ENCODE measurements around the gene POLDIP3.

POLDIP3 gene

DNA sequence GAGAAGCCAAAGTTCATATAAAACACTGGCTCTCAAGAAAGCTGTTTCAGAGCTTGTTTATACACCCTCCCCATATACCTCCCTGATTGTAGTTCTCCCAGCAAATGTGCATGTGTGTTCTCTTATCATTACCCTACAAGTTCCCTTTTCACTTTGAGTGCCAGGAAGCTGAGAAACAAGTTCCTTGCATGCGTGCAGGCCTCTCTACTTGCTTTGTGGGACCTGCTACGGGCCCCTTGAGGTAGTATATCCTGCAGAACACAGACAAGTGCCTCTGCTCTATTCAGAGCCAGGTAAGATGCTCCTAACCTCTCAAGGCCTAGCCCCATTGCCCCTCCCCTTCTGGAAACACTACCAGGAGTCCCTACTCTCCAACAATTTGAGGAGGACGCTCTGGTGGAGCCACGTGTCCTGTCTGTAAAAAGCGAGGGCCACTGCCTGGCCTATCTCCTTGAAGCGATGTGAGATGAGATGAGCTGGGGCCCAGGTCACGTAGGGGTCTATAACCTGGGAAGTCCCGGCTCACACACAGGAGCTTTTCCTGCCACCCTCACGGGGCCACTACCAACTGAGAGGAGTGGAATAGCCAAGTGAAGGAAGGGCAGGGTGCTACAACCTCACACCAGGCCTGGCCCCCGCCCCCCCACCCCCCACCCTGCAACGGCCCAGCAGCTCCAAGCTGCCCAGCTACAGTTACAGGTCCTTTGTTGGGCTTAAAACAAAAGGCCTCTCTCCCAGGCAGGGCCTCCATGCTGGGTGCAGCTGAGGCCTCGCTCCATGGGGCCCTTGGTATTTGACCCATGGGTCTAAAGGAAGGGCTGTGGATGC is 28.3 kb upstream of the POLDIP3 start:
- DNase-seq (ENCODE audit: low read depth in 3 of 3) = no peak

DNA sequence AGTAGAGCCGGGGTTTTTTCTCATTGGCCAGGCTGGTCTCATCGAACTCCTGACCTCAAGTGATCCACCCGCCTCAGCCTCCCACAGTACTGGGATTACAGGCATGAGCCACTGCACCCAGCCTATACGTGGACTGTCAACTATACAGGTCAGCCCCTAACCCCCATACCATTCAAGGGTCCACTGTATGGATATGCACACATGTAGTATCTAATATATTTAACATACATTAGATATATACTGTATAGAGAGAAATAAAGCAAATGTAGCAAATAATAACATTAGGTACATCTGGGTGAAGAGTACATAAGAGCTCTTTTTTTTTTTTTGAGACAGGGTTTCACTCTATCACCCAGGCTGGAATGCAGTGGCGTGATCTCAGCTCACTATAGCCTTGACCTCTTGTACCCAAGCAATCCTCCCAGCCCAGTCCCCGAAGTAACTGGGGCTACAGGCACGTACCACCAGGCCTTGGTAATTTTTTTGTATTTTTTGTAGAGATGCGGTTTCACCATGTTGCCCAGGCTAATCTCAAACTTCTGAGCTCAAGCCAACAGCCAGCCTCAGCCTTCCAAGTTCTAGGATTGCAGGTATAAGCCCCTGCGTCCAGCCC is 27.2 kb upstream of the POLDIP3 start:
- DNase-seq (ENCODE audit: low read depth in 3 of 3) = no peak

DNA sequence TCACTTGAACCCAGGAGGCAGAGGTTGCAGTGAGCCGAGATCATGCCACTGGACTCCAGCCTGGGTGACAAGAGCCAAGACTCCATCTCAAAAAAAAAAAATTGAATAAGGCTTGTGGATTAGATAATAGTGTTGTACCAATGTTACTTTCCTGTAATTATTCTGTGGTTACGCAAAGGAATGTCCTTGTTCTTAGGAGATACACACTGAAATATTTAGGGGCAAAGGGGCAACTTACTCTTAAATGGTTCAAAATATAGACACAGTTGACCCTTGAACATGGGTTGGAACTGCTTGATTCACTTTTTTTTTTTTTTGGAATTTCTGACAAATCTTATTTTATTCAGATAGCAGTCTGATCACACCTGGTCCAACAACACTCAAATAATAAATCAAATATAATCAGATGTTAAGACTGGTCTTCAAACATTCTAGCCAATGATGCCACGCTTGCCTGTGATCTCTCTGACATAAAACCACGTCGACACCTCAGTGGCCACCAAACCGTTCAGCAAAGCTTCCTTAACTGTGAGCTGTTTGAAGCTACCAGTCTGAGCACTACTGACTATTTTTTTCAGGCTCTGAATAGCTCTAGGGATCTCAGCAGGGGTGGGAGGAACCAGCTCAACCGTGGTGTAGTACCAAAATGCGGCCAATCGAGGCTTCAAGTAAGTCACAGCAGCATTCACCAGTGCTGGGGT is 25.0 kb upstream of the POLDIP3 start:
- DNase-seq (ENCODE audit: low read depth in 3 of 3) = no peak

DNA sequence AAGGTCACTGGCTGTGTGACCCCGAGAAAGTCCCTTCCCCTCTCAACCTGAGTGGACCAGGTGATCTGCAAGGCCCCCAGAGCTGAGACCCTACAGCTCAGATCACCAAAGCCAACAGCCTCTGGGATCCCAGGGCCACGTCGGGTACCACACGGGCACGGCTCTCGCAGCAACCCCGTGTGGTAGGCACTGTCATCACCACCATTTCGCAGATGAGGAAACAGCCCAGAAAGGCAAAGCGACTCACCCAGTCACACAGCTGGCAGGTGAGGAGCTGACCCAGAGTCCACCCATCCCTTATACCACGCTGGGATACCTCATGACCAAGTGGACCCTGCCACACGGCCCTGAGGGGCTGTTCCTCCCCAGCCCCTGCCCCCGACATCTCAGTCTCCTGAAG is 22.9 kb upstream of the POLDIP3 start:
- no peak for DNase-seq (ENCODE audit: low read depth in 3 of 3)

DNA sequence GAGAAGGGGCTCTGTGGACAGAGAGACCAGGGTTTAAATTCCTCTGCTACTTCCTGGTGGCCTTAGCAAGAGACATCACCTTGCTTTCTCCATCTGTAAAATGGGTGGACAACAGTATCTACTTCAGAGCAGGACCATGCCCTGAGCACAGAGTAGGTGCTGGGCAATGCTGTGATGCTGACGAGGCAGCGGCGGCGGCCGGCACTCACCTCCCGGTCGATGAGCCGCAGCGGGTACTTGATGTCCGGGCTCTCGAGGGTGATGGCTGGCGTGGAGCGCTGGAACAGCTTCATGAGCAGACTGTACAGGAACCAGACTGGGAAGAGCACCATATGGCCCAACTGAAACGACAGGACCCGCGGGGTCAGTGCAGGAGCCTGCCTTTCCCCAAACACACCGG is 21.8 kb upstream of the POLDIP3 start:
- DNase-seq (ENCODE audit: low read depth in 3 of 3) = no peak

DNA sequence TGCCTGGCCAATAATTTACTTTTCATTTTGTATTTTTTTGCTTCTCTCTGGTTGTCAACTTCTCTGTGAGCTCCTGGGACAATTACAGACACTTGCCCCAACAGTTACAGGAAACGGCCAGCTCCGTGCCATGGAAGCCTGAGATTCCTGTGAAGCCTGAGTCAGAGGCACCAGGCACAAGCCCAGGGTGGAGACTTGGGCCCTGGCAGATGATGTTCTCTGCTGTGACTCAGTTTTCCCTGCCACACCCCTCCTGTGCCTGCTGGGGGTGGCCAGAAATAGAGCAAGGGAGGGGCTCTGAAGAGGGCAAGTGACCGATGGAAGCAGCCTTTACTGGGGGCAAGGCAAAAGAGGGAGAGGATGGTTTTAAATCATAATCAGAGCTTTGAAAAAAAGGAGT is 20.8 kb upstream of the POLDIP3 start:
- no peak for DNase-seq (ENCODE audit: low read depth in 3 of 3)

DNA sequence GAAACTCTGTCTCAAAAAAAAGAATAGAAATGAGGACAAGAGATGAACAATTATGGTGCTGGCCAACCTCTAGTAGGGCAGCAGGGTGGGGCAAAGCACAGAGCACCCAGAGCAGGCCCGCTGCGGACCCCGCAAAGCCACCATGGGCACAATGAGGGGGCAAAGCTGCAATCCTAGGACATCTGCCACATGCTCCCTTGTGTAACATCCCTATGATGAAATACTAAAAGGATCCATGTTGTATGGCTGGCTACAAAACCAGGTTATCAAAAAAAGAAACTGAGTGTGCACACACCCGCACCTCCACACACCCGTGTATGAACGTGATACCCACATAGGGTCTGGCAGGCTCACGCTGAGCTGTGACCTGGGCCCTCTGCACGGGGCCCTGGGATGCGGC is 18.3 kb upstream of the POLDIP3 start:
- no peak for DNase-seq (ENCODE audit: low read depth in 3 of 3)

DNA sequence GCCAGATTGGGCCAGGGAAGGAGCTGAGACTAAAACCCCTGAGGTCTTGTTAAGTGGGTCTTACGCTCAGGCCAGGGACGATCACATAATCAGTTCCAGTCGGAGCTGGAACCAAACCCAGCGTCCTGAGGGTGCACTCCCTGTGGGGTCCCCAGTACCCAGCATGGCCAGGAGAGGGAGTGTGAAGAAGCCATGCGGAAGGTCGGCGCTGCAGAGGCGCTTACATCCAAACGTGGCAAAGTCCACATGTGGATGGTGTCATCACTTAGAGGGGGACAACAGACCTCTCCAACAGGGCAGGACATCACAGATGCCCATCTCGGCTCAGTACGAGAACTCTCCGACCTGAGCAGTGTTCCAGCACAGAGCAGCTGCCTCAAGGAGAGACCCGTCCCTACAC is 17.4 kb upstream of the POLDIP3 start:
- DNase-seq (ENCODE audit: low read depth in 3 of 3) = no peak

DNA sequence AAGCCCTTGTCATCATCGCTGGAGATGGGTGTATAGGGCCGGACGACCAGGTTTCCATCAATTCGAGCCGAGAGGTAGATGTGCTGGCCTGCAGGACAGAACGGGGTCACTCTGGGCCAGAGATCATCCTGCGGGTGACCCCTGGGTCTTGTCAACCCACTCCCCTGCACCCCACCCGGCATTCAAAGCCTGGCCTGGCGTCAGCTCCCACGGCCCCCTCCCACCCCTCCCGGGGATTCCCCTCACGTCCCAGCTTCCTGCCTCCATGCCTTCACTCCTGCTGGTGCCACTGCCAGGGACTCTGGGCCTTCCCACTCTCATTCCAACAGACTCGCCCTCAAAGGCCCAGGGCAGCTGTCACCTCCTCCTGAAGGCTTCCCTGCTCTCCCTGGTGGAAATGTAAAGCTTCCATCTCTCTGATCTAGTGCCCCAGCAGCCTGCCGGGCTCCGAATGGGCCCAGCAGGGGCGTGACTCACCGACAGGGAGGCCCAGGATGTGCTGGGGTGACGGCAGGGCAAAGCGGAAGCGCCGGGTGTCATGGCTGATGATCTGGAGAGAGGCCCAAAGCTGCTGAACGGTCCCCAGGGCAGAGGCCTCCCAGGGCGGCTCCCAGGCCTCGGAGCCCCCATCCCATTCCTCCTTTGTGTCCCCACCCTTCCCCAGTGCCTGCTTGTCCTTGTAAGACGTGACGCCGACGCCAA is 16.4 kb upstream of the POLDIP3 start:
- no peak for DNase-seq (ENCODE audit: low read depth in 3 of 3)

DNA sequence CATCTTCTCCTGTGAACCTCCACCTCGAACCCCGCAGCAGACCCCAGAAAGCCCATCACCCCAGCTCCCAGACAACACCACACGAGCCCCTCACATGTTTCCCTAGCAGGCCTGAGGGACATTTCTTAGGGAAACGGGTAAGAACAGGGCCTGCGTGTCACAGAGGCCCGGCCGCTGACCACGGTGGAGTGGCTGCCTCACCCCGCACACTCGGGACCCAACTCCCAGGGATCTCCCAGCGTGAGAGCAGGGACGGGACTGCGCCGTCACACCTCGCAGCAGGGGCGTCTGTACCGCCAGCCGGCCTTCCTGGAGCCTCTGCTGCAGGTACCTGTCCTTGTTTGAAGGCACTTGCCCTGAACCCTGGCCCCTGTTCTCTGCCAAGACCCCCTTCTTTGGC is 15.5 kb upstream of the POLDIP3 start:
- DNase-seq (ENCODE audit: low read depth in 3 of 3) = no peak

DNA sequence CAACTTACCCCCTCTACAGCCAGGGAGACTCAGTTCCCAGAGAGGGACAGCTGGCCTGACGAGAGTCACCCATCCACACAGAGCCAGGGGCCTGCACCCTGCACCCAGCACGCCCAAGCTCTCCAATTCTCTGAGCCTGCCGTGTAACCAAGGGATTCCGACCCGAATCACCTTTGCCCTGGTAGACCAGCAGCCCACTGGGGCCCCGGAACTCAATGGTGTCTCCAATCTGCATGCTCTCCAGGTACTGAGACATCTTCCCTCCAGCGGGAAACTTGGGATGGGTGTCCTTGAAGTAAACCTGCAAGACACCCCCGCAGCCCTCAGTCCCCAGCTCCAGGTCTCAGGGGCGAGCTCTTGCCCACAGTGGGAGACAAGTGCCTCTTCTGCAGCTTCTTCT is 13.3 kb upstream of the POLDIP3 start:
- DNase-seq (ENCODE audit: low read depth in 3 of 3) = no peak

DNA sequence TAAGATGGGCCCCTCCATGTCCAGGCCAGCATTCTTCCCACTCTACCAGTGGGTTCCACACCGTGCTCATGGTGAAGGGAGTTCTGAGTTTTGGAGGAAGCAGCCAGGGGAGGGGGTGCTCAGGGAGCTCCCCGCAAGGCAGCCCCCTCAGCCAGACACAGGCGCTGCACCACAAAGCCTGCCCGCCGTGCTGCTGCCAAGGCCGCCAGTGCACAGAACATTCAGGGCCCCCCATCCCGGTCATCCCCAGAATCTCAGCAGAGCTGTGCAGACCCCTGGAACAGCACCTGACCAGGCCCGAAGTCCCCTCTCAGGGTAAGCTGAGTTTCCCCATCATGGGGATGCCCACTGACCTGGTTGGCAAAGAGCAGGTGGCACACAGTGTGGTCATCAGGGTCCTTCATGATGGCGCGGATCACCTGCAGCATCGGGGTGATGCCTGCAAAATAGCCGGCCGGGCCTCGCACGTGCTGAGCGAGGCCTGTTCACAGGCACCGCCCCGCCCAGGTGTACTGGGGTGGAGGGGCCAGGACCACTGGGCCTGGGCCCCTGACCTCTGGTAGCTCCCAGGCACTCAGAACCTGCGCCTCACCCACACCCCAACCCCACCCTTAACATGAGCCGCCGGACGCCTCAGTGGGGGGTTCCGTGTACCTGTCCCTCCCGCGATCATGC is 12.4 kb upstream of the POLDIP3 start:
- no peak for DNase-seq (ENCODE audit: low read depth in 3 of 3)

DNA sequence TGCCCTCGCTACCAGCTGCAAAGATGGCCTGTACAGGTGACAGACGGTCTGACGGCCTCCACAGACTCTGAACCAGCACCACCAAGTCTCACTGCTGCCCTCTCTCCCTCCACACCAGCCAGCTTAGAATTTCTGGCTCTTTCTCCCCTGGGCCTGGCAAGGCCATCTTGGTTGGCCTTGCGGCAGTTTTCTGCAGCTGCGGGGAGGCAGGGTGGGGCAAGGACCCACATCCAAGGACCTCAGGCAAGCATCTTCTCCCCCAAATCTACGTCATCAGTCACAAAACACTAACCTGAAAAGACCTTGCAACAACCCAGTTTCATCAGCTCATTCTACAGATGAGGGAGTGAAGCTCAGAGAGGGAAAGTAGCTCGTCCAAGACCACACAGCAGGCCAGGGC is 11.7 kb upstream of the POLDIP3 start:
- no peak for DNase-seq (ENCODE audit: low read depth in 3 of 3)

DNA sequence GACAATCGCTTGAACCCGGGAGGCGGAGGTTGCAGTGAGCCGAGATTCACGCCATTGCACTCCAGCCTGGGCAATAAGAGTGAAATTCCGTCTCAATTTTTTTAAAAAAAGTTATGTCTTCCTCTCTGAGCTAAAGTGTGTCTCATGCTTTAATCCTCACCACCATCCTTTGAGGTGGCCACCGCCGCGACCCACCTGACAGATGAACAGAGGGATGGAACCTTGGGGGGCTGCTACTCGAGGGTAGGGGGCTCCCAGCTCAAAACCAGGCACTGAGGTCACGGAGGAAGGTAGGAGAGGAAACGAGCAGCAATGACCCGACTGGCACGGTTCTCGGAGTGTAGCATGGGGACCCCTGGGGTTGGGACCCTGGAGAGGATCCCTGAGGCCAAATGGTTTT is 10.7 kb upstream of the POLDIP3 start:
- DNase-seq (ENCODE audit: low read depth in 3 of 3) = no peak

DNA sequence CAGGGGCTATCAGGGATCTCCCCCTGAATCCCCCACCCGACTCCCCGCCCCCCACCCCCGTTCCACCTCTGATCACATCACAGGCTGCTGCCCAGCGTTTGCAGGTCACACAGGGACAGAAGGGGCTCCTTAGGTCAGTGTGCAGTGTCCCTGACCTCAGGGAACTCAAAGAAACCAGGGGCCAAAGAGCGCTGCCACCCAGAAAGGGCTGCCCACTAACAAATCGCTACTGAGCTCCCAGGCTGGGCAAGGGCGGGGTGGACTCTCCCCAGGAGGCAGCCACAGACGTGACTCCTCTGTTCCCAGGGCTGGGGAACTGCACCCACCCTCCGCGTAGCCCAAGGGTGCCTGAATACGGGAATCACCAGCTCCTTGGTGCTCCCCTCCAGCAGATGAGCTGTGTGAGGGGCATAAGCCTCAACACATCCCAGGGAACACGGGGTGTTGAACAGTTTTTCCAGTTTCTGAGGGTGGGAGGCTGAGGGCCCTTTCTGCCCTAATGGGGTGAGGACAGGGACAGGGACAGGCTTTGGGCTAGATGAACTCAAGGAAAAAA is 9.9 kb upstream of the POLDIP3 start:
- DNase-seq (ENCODE audit: low read depth in 3 of 3) = no peak

DNA sequence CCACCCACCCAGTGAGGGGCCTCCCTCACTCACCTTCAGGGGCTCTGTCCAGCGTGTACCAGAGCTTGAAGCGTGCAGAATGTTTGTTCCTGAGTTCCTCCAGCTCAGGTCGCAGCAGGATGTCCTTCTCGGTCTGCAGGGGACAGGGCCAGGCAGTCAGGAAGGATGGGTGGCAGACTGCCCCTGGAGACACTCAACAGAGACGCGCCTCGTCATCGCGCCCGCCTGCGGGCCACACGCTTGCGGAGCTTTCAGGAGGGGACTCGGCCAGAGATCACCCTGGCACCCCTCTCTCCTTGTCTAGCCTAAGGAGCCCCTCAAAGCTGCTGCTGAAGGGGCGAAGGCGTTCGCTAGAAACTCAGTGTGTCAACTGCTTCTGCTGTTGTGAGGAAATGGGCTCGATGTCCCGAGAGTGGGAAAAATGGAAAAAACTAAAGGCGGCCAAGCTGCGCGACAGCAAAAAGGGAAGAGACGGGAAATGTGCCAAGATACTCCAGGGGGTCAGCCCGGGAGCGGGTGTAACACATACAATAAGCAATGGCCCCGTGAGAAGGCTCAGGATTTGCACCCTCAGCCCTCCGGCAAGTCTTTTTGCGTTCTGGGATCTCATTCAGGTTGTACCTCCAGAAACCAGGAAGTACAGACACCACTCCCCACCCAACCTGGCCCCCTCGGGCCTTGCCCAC is 9.2 kb upstream of the POLDIP3 start:
- no peak for DNase-seq (ENCODE audit: low read depth in 3 of 3)

DNA sequence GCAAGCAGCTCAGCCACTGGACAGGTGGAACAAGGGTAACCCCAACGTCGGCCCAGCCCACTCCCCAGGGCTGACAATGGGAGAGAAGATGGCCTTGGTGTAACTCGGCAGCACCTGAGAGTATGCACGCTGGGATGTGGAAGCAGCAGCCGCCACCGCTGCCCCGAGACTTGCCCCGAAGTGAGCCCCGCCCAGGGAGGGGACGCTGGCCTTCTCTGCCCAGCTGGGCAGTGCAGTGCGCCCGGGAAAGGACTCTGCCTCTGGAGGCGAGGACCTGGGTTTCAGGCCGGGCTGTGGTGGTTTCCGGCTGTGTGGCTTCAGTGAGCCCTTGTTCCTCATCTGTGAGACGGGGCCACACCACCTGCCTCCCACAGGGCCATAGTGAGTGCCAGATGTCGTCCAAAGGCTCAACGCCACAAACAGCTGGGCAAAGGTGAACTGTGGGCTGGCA is 8.6 kb upstream of the POLDIP3 start:
- no peak for DNase-seq (ENCODE audit: low read depth in 3 of 3)

DNA sequence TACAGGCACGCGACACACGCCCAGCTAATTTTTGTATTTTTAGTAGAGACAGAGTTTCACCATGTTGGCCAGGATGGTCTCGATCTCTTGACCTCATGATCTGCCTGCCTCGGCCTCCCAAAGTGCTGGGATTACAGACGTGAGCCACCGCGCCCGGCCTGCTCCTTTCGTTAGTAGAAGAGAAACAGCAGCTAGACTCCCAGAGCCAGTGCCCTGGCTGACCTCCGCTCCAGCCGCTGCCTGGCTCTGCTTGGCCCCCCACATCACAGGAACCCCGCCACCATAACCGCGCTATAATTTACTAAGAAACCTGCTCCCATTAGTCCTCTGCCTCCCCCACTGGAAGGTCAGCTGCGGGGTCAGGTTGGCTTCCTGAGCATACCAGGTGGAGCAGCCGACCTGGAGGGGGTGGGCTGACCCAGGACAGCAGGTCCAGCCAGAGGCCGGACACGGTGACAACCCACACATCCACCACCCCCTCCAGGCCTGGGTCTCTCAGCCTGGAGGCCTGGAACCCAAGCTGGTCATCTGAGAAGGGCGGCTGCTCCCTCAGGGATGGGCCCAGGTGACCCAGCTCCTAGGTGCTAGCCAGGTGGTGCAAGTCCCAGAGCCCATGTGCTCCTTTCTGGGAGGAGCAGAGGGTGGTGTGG is 7.5 kb upstream of the POLDIP3 start:
- no peak for DNase-seq (ENCODE audit: low read depth in 3 of 3)

DNA sequence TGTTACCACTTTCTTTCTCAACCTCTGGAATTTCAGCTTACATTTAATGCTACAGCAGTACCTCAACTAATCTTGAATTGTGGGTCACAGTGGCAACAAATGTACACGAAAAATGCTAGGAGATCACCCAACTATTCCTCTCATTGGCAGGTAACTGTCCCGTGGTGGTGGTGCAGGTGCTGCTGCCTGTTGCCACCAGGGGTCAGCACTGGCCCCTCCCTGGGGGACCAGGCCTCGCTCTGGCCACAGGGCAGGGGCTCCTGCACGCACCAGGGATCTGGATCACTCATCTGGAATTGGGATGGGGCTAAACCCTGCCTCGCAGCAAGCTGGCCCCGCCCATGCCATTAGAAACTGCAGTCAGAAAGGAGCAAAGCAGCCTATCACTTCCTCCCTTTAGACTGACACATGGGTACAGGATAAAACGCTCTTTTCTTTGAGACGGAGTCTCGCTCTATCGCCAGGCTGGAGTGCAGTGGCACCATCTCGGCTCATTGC is 6.9 kb upstream of the POLDIP3 start:
- peak; percentile 13 to 29 (median 23) for DNase-seq (ENCODE audit: low read depth in 3 of 3)

DNA sequence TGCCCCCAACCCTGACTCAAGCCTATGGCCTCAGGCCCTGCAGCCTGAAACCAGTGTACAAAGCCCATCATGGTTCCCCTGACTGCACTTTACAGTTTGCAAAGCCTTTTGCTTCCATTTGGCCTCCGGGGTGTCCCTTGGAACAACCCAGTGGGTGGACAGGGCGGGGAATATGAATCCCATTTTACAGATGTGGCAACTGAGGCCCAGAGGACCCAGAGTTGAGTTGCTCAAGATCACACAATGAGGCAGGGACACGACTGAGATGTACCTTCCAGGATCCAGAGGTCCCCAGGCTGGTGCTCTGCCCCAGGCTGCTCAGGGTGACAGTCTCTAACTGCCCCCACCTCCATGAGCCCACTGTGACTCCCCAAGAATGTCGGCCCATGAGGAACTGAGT is 5.4 kb upstream of the POLDIP3 start:
- no peak for DNase-seq (ENCODE audit: low read depth in 3 of 3)
